ENCODE data around the gene MUC3A.

DNA sequence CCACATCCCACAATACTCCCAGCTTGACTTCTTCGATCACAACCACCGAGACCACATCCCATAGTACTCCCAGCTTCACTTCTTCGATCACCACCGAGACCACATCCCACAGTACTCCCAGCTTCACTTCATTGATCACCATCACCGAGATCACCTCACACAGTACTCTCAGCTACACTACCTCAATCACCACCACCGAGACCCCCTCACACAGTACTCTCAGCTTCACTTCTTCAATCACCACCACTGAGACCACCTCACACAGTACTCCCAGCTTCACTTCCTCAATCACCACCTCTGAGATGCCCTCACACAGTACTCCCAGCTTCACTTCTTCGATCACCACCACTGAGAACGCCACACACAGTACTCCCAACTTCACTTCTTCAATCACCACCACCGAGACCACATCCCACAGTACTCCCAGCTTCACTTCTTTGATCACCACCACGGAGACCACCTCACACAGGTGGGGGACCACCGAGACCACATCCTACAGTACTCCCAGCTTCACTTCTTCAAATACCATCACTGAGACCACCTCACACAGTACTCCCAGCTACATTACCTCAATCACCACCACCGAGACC is 8.6 kb downstream of the MUC3A start:
- TF ChIP-seq, protein P1, sequence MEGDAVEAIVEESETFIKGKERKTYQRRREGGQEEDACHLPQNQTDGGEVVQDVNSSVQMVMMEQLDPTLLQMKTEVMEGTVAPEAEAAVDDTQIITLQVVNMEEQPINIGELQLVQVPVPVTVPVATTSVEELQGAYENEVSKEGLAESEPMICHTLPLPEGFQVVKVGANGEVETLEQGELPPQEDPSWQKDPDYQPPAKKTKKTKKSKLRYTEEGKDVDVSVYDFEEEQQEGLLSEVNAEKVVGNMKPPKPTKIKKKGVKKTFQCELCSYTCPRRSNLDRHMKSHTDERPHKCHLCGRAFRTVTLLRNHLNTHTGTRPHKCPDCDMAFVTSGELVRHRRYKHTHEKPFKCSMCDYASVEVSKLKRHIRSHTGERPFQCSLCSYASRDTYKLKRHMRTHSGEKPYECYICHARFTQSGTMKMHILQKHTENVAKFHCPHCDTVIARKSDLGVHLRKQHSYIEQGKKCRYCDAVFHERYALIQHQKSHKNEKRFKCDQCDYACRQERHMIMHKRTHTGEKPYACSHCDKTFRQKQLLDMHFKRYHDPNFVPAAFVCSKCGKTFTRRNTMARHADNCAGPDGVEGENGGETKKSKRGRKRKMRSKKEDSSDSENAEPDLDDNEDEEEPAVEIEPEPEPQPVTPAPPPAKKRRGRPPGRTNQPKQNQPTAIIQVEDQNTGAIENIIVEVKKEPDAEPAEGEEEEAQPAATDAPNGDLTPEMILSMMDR (conservative IDR thresholded peaks at IDR 0.05): no peak
- TF ChIP-seq ZFX (IDR thresholded peaks at IDR 0.05): no peak

Data from C4-2B (cell line).